Measurements from ENCODE around the gene SLC25A38.

- no peak for TF ChIP-seq CTCF (IDR thresholded peaks at IDR 0.05 in 4 of 5, conservative IDR thresholded peaks at IDR 0.05 in 1 of 5)
- TF ChIP-seq POLR2A (IDR thresholded peaks at IDR 0.05) = no peak
These were observed 60.4 kb downstream of the SLC25A38 start for GRCh38 chr3:39443530-39443929.

All from gastrocnemius medialis (tissue), 4 donors.